ENCODE measurements around the gene SULF2. TPM values are rescaled to one million over a fixed set of nuclear protein-coding genes. Genes with fewer than 3 reads are reported as not detected.
"Not testable (repeated sequence)": the region's sequence is repeated elsewhere in the genome, so short reads cannot be mapped to it uniquely, and the experiment has no call there.

The SULF2 gene
- total RNA-seq (under 1 TPM in 1 of 2 experiments, not detected in 1; 0.65 TPM), polyA plus RNA-seq (1 to 10 TPM in 1 of 3 donors, not detected in 2; 1.4 TPM), total RNA-seq (0 to 0.25 (median 0.09) reads per million in 6 experiments)

DNA sequence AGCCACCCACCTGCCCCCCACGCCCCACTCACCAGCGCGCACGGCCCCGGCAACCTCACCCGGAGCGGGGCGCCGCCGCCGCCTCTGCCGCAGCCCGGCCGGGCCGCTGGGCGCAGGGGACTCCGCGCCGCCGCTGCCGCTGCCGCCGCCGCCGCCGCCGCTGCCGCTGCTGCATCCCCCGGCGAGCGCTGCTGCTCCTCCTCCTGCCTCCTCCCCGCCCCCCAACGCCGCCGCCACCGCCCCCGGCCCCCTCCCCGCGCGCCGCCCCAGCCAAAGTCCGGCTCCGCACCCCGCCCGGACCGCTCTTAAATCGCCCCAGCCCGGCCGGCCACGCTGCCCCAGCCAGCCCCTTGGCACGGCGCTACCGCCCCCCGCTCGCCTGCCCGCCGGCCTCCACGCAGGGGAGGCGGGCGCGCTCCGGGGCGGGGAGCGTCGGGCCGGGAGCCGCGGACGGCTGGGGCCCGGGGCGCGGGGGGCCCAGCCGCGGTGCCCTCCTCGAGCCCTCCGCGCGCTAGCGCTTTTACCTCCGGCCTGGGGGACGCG, at the start of gene SULF2:
SULF2 (minus strand) TSS at position 171 of the 543 bp plus-strand sequence. CDS start 28,118 bp downstream, outside the sequence.
- H3K36me3 Mint-ChIP-seq = peaks cover 0 to 4% (median 0%) of the 10 kb centered on the region in 3 donors
- no peaks in the 10 kb centered on the region for H3K9me3 Mint-ChIP-seq
- peak in 1 of 2 donors; percentile 41 for ATAC-seq
- DNase-seq = no peak
- peaks cover 40 to 73% (median 55%) of the 10 kb centered on the region in 5 donors for H3K27me3 Mint-ChIP-seq
- H3K4me3 Mint-ChIP-seq = peak within 1 kb of the TSS; percentile 64 to 87 (median 80)
- H3K27ac Mint-ChIP-seq = peak within 1 kb of the TSS in 3 of 10 donors; percentile 24 to 34 (median 27)
- H3K4me1 Mint-ChIP-seq = peaks cover 2 to 24% (median 19%) of the 10 kb centered on the region in 4 donors
- POLR2A ChIA-PET = no interaction called here

DNA sequence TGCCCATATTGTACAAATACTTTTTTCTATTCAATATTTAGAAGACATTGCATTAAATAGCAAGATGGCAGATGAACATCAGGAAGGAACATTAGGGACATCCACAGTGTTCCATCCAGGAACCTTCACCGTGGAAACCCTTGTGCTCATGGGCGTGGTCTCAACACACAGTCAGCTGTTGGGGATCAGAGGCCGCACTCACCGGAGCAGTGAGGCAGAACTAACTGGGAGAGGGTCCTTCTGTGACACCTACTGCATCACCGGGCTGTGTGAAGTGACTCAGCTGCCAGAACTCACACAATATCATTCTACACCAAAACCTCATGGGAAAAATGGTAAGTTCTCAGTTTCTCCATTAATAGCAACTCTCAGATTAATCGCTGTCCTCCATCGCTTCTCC, 46.4 kb upstream of the SULF2 start:
- DNase-seq, H3K27me3 Mint-ChIP-seq, POLR2A ChIA-PET, H3K27ac Mint-ChIP-seq, H3K4me1 Mint-ChIP-seq, H3K36me3 Mint-ChIP-seq, ATAC-seq, H3K4me3 Mint-ChIP-seq, H3K9me3 Mint-ChIP-seq: not testable (repeated sequence)

DNA sequence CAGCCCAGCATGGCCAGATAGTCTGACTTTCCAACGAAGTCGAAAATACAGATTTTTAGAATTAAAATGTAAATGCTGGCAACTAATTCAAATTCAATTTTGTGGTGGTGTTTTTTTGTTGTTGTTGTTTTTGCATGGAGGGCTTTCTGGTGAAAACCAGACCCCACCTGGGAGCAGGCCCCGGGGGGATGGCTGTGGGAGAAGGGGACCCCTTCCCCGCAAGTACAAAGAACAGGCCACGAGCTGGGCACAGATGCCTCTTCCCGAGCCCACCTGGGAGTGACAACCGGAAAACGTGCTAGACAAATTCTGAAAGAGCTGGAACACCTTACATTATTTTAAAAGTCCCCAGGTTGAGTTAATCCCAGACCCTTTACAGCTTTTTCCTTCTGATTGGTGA, 41.4 kb upstream of the SULF2 start:
- H3K9me3 Mint-ChIP-seq, POLR2A ChIA-PET, ATAC-seq, H3K36me3 Mint-ChIP-seq, H3K4me1 Mint-ChIP-seq, H3K4me3 Mint-ChIP-seq, H3K27me3 Mint-ChIP-seq, DNase-seq, H3K27ac Mint-ChIP-seq: not testable (repeated sequence)

DNA sequence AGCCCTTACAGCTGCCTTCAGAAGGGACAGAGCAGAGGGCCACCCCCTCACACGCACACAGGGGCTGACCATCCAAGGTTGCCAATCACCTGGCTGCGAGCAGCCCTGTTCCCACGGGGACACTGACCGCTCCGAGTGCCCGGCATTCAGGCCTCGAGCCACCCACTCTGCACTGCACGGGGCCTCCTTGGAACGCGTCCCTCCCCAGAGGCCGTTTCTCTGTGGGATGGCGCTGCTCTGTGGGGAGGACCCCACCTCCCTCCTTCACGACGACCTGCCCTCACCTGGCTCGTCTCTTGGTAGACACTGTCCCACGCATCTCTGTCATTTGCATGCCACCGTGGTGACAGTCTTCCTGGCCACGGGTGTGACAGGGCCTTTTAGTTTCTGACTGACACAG, 40.7 kb upstream of the SULF2 start:
- DNase-seq, H3K4me3 Mint-ChIP-seq, H3K36me3 Mint-ChIP-seq, H3K9me3 Mint-ChIP-seq, ATAC-seq, POLR2A ChIA-PET, H3K4me1 Mint-ChIP-seq, H3K27ac Mint-ChIP-seq: not testable (repeated sequence)
- peaks cover 0 to 11% (median 3%) of the 10 kb centered on the region in 5 donors for H3K27me3 Mint-ChIP-seq

DNA sequence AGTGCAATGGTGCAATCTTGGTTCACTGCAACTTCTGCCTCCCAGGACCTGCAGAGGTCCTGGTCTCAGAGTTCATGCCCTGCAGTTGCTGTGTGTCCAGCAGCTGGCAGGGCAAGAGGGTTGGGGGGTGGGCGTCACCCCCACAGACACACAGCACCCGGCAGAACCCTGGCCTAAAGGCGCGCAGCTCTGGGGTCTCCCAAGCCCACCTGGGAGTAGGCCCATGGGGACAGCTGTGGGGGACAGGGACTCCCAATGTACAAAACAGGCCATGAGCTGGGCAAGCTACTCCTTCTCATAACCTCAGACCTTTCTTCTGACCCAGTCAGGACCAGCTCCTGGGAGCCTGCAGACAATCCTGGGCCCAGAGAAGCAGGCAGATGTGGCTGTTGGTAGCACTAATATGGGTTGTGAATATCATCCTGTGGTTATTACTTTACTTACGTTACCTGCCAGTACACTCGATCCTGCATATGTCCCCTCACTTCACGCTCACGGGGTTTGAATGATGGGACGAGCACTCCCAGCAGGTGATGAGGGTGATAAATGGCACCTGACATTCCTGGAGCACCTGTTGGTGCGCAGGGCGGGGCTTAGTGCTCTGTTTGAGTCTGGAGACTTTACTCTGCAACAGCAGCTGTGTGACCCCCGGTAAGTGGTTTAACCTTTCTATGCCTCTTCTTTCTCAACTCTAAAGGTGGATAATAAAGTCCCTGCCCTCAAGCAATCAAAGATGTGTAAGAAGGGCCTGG, 39.9 kb upstream of the SULF2 start:
- Mint-ChIP-seq H3K9me3 (no peaks in the 10 kb centered on the region), H3K27ac (no peak overlapping the region), H3K4me1 (no peaks in the 10 kb centered on the region), H3K4me3 (no peak overlapping the region), H3K36me3 (no peaks in the 10 kb centered on the region), H3K27me3 (peaks cover 0 to 11% (median 8%) of the 10 kb centered on the region in 5 donors)
- POLR2A ChIA-PET = no interaction called here
- DNase-seq (no peak), ATAC-seq (no peak)

DNA sequence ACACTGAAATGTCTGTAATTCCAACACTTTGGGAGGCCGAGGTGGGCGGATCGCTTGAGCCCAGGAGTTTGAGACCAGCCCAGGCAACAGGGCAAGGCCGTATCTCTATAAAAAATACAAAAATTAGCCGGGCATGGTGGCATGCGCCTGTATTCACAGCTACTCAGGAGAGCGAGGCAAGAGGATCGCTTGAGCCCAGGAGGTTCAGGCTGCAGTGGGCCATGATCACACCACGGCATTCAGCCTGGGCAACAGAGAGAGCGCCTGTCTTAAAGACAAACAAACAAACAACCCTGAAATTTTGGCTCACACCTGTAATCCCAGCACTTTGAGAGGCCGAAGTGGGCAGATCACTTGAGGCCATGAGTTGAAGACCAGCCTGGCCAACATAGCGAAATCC, 38.7 kb upstream of the SULF2 start:
- DNase-seq, ATAC-seq, POLR2A ChIA-PET, H3K4me3 Mint-ChIP-seq, H3K27ac Mint-ChIP-seq, H3K4me1 Mint-ChIP-seq, H3K36me3 Mint-ChIP-seq, H3K9me3 Mint-ChIP-seq: not testable (repeated sequence)
- H3K27me3 Mint-ChIP-seq = peaks cover 7 to 13% (median 10%) of the 10 kb centered on the region in 5 donors

DNA sequence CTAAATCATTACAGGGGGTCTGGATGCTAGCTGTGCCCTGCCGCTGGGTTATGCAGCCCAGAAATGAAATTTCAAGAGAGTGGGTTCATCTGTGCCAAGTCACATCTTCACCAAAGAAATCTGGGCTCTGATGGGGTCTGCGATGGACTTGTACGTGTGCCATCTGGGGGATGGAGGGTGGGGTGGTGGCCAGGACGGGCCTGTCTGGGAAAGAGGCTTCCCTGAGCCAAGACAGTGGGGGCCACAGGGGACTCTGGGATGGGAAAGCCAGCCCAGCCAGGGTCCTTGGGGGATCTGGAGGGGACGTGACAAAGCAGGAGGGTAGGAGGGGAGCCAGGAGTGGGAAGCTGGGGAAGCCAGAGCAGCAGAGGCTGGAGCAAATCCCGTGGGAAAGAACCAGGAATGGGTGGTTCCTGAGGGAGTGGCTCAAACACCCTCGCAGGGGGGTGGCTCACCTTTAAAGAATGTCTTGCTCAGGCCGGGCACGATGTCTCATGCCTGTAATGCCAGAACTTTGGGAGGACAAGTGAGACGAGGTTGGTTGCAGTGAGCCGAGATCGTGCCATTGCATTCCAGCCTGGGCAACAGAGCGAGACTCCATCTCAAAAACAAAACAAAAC, 36.3 kb upstream of the SULF2 start:
- H3K36me3 Mint-ChIP-seq = no peaks in the 10 kb centered on the region
- H3K4me1 Mint-ChIP-seq = no peaks in the 10 kb centered on the region
- ATAC-seq = no peak

DNA sequence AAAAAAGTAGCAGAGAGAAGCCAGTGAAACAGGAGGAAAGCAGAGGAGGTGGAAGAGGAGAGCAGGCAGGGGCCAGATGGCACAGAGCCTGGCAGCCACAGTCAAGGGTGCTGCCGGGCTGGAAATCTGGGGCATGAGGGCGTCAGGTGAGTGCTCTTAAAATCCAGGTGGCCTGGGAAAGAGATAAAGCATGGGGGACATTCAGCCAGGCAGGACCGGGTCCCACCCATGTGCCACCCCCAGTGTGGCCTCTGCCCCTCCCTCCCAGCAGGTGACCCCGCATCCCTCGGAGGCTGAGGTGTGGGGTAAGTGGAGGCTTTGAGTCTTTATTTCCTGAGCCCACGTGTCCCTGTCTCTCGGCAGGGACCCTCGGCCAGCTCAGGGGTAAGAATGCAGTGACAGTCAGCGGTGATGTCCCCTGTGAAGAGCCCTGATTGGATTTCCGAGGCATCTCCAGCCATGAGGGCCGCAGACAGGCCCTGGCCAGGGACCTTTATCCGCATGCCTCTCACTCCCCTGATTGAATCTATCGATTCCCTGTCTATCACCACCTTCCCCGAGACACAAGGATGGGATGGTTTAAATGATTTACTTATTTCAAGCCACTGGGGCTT, 33.8 kb upstream of the SULF2 start:
- Mint-ChIP-seq H3K36me3 (no peaks in the 10 kb centered on the region), H3K27me3 (peaks cover 14 to 39% (median 30%) of the 10 kb centered on the region in 5 donors), H3K4me3 (no peak overlapping the region), H3K4me1 (no peaks in the 10 kb centered on the region), H3K9me3 (peaks cover 0 to 12% (median under 1%) of the 10 kb centered on the region in 9 donors), H3K27ac (no peak overlapping the region)
- POLR2A ChIA-PET = interaction anchor here (0.6 kb wide), 1 partner anchor 178 kb away, joined by 3 read pairs; no protein-coding TSS in a partner anchor
- DNase-seq (no peak), ATAC-seq (no peak)

More for the DNA sequence above, 36.3 kb upstream of the SULF2 start:
- peaks cover 9 to 24% (median 18%) of the 10 kb centered on the region in 5 donors for H3K27me3 Mint-ChIP-seq
- POLR2A ChIA-PET = no interaction called here
- no peaks in the 10 kb centered on the region for H3K9me3 Mint-ChIP-seq
- no peak for DNase-seq
- peak overlapping the region in 1 of 10 donors; percentile 52 for H3K27ac Mint-ChIP-seq
- no peak overlapping the region for H3K4me3 Mint-ChIP-seq

DNA sequence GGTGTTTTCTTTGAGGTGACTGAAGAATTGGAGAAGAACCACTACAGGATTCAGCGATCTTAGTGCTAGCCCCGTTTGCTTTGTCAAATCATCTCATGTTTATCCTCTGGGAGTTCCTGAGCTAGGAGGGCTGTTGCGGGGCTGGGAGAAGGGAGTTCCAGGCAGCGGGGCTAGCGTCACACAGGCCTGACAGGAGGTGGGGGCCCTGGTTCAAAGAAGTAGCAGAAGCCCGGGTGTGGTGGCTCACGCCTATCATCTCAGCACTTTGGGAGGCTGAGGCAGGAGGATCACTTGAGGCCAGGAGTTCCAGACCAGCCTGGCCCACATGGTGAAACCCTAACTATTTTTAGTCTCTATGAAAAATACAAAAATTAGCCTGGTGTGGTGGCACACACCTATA, 33.2 kb upstream of the SULF2 start:
- Mint-ChIP-seq H3K27me3 (peaks cover 16 to 45% (median 36%) of the 10 kb centered on the region in 5 donors), H3K4me1 (no peaks in the 10 kb centered on the region), H3K4me3 (no peak overlapping the region), H3K36me3 (no peaks in the 10 kb centered on the region), H3K27ac (no peak overlapping the region), H3K9me3 (peaks cover 0 to 14% (median 5%) of the 10 kb centered on the region in 9 donors)
- DNase-seq = no peak
- POLR2A ChIA-PET = no interaction called here
- no peak for ATAC-seq

DNA sequence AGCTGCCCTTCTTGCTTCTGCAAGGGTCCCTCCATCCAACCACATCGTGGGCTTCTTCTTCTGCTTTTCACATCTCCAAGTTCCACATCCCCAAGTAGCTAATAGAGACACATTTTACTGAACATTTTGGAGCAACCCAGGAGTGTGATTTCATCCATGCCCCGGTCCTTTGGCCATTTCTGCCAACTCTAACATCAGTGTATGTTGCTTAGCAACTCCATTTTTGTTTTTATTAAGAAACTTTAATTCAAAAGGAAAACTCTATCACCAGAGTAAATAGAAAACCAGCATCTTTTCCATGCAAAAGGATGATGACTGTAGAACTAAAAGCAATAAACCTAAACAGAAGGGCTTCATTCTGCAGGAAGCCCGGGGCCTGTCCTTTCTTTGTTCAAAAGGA, 32.7 kb upstream of the SULF2 start:
- POLR2A ChIA-PET = no interaction called here
- no peak for DNase-seq
- Mint-ChIP-seq H3K27ac (no peak overlapping the region), H3K9me3 (peaks cover 0 to 16% (median 5%) of the 10 kb centered on the region in 9 donors), H3K4me1 (no peaks in the 10 kb centered on the region), H3K27me3 (peaks cover 14 to 45% (median 34%) of the 10 kb centered on the region in 5 donors), H3K36me3 (peaks cover 0 to 3% (median 0%) of the 10 kb centered on the region in 3 donors), H3K4me3 (no peak overlapping the region)
- ATAC-seq = no peak

DNA sequence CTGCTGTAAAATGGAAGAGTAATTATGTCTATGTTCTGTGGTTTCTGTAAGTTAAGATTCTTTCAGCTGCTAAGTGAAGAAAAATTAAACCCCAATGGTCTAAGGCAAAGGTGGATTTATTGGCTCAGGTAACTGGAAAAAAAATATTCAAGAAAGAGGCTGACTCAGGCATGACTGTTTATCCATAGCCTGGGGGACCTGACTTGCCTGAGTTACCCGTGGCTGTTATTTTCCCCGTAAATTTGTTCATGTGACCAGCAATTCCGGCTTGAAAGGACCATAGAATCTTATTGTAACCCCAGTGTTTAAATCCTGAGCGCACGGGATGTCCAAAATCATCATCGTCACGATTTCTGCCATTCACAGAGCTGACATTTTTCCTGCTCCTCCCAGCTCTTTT, 32.3 kb upstream of the SULF2 start:
- POLR2A ChIA-PET = no interaction called here
- DNase-seq (no peak), ATAC-seq (no peak)
- Mint-ChIP-seq H3K4me3 (no peak overlapping the region), H3K27ac (no peak overlapping the region), H3K36me3 (peaks cover 0 to 4% (median 0%) of the 10 kb centered on the region in 3 donors), H3K4me1 (no peaks in the 10 kb centered on the region), H3K27me3 (peaks cover 14 to 45% (median 35%) of the 10 kb centered on the region in 5 donors), H3K9me3 (peaks cover 0 to 16% (median 5%) of the 10 kb centered on the region in 9 donors)

DNA sequence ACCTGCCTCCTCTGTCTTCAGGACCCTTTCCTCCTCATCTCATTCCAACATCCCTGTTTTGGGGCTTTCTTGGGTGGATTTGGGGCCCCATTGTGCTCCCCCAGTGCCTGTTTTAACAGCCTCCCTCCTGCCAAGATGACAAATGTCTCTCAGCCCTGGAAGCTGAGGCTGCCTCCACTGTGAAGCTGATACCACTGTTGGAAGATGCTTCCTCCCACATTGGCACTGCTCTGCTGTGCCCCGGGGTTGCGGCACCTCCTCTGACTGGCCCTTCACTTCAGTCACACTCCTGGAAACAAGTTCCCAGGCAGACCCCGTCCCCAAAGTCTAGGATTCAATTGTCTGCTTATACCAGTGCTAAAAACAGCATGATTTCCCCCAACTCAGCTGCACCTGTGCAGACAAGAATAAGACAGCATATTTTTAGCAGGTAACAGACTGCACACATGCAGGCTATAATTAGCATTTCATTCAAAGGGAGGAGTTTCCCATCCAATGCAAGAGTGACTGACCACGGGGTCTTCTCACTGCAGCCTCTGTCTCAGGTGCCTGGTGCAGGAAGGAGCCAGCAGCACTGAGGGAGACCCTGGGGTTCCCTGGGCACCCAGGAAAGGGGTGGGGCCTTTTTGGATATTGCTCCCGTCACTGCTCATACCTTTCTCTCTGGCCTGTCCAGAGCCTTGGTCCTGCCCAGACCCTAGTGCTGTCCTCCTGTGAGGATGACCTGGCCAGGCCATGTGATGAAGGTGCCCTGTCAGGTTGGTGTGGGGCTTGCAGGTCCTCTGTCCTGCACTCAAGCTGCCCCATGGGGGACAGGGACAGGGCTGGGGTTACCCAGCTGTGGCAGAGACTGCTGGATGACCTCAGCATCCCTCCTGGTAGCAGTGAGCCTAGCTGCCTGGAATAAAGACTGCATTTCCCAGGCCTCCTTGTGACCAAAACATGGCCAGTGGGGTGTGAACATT, 31.5 kb upstream of the SULF2 start:
- POLR2A ChIA-PET = no interaction called here
- DNase-seq (no peak), ATAC-seq (no peak)
- no peak overlapping the region for H3K27ac Mint-ChIP-seq
- H3K4me3 Mint-ChIP-seq = no peak overlapping the region
- H3K9me3 Mint-ChIP-seq = peaks cover 0 to 18% (median 5%) of the 10 kb centered on the region in 9 donors
- H3K36me3 Mint-ChIP-seq = peaks cover 0 to 4% (median 0%) of the 10 kb centered on the region in 3 donors
- no peaks in the 10 kb centered on the region for H3K4me1 Mint-ChIP-seq
- peaks cover 14 to 47% (median 38%) of the 10 kb centered on the region in 5 donors for H3K27me3 Mint-ChIP-seq

Data from naive thymus-derived CD8-positive, alpha-beta T cell (primary cell).